A549 (cell line): Measurements from ENCODE around the gene FBXO21. TPM values are rescaled to one million over a fixed set of nuclear protein-coding genes. Genes with fewer than 3 reads are reported as not detected.

ENCODE experiments used
- ATAC-seq, 2 experiments: fragments of 200-7000 bp in 1 of 2; fragments of >200 bp in 1 of 2; cut with Nextera tagmentation in 1 of 2; cut with Tn5 transposase in 1 of 2; 3 replicates each; pipeline versions ENCODE4 v1.8.0 to v1.9.1; 2018 to 2020; ENCODE audit warnings: mild to moderate bottlenecking in 1 of 2, moderate library complexity in 1 of 2
- CTCF ChIA-PET: fragments of 300-600 bp; sonication (Branson Sonifier 250); formaldehyde crosslinking; extraction: SDS; loops from one replicate; lab custom pipeline; 2021; ENCODE audit warnings: antibody characterized with exemption, inconsistent platforms; lab: Yijun Ruan, JAX
- POLR2A ChIA-PET: fragments of 350-600 bp; formaldehyde crosslinking; extraction: SDS; loops from one replicate; lab custom pipeline; 2021; ENCODE audit warnings: antibody characterized with exemption, inconsistent platforms; lab: Yijun Ruan, JAX
- DNase-seq, 2 experiments: peaks; one replicate each; pipeline versions ENCODE4 v3.0.0 to v3.0.0-alpha.2; 2011 to 2016; ENCODE audit warnings: low read depth in 1 of 2, low spot score in 1 of 2
- FAIRE-seq: peaks from 2 replicates; lab custom pipeline; 2011; peaks lifted over from hg19 to GRCh38; lab: Jason Lieb, UNC
- H3K27ac ChIP-seq, 2 experiments: fragments of >200 bp; sonication (Bioruptor Twin); formaldehyde crosslinking; 3 replicates each; pipeline ENCODE4 v1.5.1; 2016 to 2017
- H3K4me1 ChIP-seq: fragments of >200 bp; sonication (Bioruptor Twin); formaldehyde crosslinking; 3 replicates; pipeline ENCODE4 v1.6.1; 2016
- H3K4me2 ChIP-seq: fragments of >200 bp; sonication (Bioruptor Twin); formaldehyde crosslinking; 3 replicates; pipeline ENCODE4 v1.6.1; 2016
- H3K4me3 ChIP-seq: fragments of >200 bp; sonication (Bioruptor Twin); formaldehyde crosslinking; 3 replicates; pipeline ENCODE4 v1.5.1; 2016
- H3K9me3 ChIP-seq: fragments of >200 bp; sonication (Bioruptor Twin); formaldehyde crosslinking; 3 replicates; pipeline ENCODE4 v1.6.1; 2016
- CEBPB ChIP-seq, 2 experiments: fragments of >200 bp in 1 of 2; sonication (Bioruptor Twin) in 1 of 2; formaldehyde crosslinking in 1 of 2; IDR thresholded peaks; 2 replicates each; pipeline ENCODE4 v1.6.1; 2012 to 2016
- CHD2 ChIP-seq: fragments of 150-350 bp; IDR thresholded peaks from 2 replicates; pipeline ENCODE4 v1.6.1; 2014; ENCODE audit warnings: low read length; ENCODE audit not compliant: partially characterized antibody
- FOSB ChIP-seq: fragments of 250-450 bp; sonication (Bioruptor Pico); IDR thresholded peaks from 2 replicates; pipeline ENCODE4 v1.5.0; 2020; ENCODE audit warnings: mild to moderate bottlenecking, moderate library complexity
- FOSL2 ChIP-seq, 2 experiments: fragments of 450-650 bp in 1 of 2; fragments of >200 bp in 1 of 2; sonication (Bioruptor Twin) in 1 of 2; formaldehyde crosslinking; IDR thresholded peaks; 2 replicates each; pipeline versions ENCODE4 v1.5.0 to v1.6.1; 2016 to 2020; ENCODE audit warnings: mild to moderate bottlenecking in 1 of 2, moderate library complexity in 1 of 2
- HES2 ChIP-seq: fragments of >200 bp; sonication (Bioruptor Twin); formaldehyde crosslinking; IDR thresholded peaks from 2 replicates; pipeline ENCODE4 v1.6.1; 2016
- HEYL ChIP-seq: fragments of 250-450 bp; sonication (Bioruptor Pico); IDR thresholded peaks from 2 replicates; pipeline ENCODE4 v1.8.0; 2021; ENCODE audit warnings: mild to moderate bottlenecking, moderate library complexity
- HOXB13 ChIP-seq: fragments of 250-450 bp; sonication (Bioruptor Pico); IDR thresholded peaks from 2 replicates; pipeline ENCODE4 v1.5.0; 2020; ENCODE audit warnings: low read depth, mild to moderate bottlenecking, moderate library complexity
- JUNB ChIP-seq: fragments of >200 bp; sonication (Bioruptor Twin); formaldehyde crosslinking; IDR thresholded peaks from 2 replicates; pipeline ENCODE4 v1.6.1; 2016
- KDM5A ChIP-seq: fragments of 200-600 bp; sonication (generic); IDR thresholded peaks from 2 replicates; pipeline ENCODE4 v1.6.1; 2016; ENCODE audit warnings: antibody characterized with exemption, mild to moderate bottlenecking
- MAFK ChIP-seq: fragments of 450-650 bp; IDR thresholded peaks from 2 replicates; pipeline ENCODE4 v1.6.1; 2014; ENCODE audit not compliant: partially characterized antibody
- MAX ChIP-seq: IDR thresholded peaks from 2 replicates; pipeline ENCODE4 v1.6.1; 2012
- MAZ ChIP-seq: fragments of 150-350 bp; IDR thresholded peaks from 2 replicates; pipeline ENCODE4 v1.6.1; 2014; ENCODE audit warnings: antibody characterized with exemption, low read depth, low read length, borderline replicate concordance
- NFE2L2 ChIP-seq: fragments of 150-350 bp; conservative IDR thresholded peaks from 2 replicates; pipeline ENCODE4 v1.6.1; 2014; ENCODE audit warnings: low read length
- NPAS2 ChIP-seq: fragments of 250-450 bp; sonication (Bioruptor Pico); IDR thresholded peaks from 2 replicates; pipeline ENCODE4 v1.8.0; 2022; ENCODE audit warnings: mild to moderate bottlenecking, moderate library complexity, borderline replicate concordance
- REST ChIP-seq: fragments of 200-600 bp; sonication (generic); IDR thresholded peaks from 2 replicates; pipeline ENCODE4 v1.6.1; 2016; ENCODE audit warnings: antibody characterized with exemption, mild to moderate bottlenecking, moderate library complexity
- ZC3H11A ChIP-seq: fragments of 450-650 bp; IDR thresholded peaks from 2 replicates; pipeline ENCODE4 v1.6.1; 2014; ENCODE audit warnings: antibody characterized with exemption, mild to moderate bottlenecking
- ZFP36 ChIP-seq: fragments of 450-650 bp; IDR thresholded peaks from 2 replicates; pipeline ENCODE4 v1.6.1; 2014; ENCODE audit warnings: borderline replicate concordance; ENCODE audit not compliant: partially characterized antibody
- WGBS: methylation state at CpG from one replicate; pipeline ENCODE4 v1.1.6; 2017; ENCODE audit errors: missing lambda C conversion rate; 5-methylcytosine and 5-hydroxymethylcytosine counted together
- polyA plus RNA-seq, 4 experiments: library from polyadenylated mRNA; depleted of rRNA in 3 of 4; stranded (reverse); fragments of >200 nt; fragmentation: RNase III in 1 of 4; extraction: RNeasy Plus Mini Kit Qiagen cat#74134 plus additional on column Dnase treatment in 1 of 4; gene quantifications; 2 replicates in 3 of 4; 3 replicates in 1 of 4; pipeline ENCODE4 v1.2.3, GENCODE V29; 2011 to 2017

FBXO21 gene
- polyA plus RNA-seq, 2 of the 4 experiments (the other 2 are of a cell fraction), result 33.2 to 62.4 TPM

- FAIRE-seq (no peak), ATAC-seq (peak in 1 of 2 experiments; percentile 17; a peak in 2 of 6 replicates)
- TF ChIP-seq ZFP36 (no peak), ZC3H11A (no peak), NPAS2 (CRISPR knock-in tag) (no peak), FOSB (CRISPR knock-in tag) (no peak)
- TF ChIP-seq, all 56 proteins: peak for 0
Observed at GRCh38 chr12:117192057-117192456, 1.8 kb upstream of the FBXO21 start.

GRCh38 chr12:117189725-117190209 lies 503 bp downstream of the FBXO21 start:
- ChIA-PET POLR2A (no interaction called here), CTCF (interaction anchor here (0.9 to 1.4 kb wide), 3 partner anchors 12 to 89 kb away, joined by 3 read pairs; no protein-coding TSS in a partner anchor)
- H3K27ac ChIP-seq, result peak overlapping the region; percentile 83 to 95
- TF ChIP-seq ZC3H11A (no peak), MAZ (no peak), NFE2L2 (no peak), MAFK (no peak), ZFP36 (no peak), NPAS2 (CRISPR knock-in tag) (no peak), KDM5A (no peak), CHD2 (no peak)
- FAIRE-seq (no peak), DNase-seq (peak; percentile 41 to 69), ATAC-seq (peak; percentile 32 to 60)
- H3K4me1 ChIP-seq, result peaks cover 13% of the 10 kb centered on the region; the same call in 1 of the 3 replicates
- H3K4me3 ChIP-seq, result peak overlapping the region; percentile 84
- no peaks in the 10 kb centered on the region for H3K9me3 ChIP-seq
- WGBS, result under 1% methylated on average over 20 of the region's 52 CpGs
- peak overlapping the region; percentile 85 for H3K4me2 ChIP-seq

More at GRCh38 chr12:117192057-117192456, 1.8 kb upstream of the FBXO21 start:
- peaks cover 13% of the 10 kb centered on the region; the same call in 1 of the 3 replicates for H3K4me1 ChIP-seq
- 68% methylated on average over 2 of the region's 2 CpGs for WGBS
- no peaks in the 10 kb centered on the region for H3K9me3 ChIP-seq
- POLR2A ChIA-PET, result no interaction called here
- CTCF ChIA-PET, result interaction anchor here (1.2 to 1.6 kb wide), 2 partner anchors 20 to 25 kb away, joined by 3 read pairs; no protein-coding TSS in a partner anchor
- H3K4me3 ChIP-seq, result no peak overlapping the region
- no peak overlapping the region for H3K4me2 ChIP-seq
- DNase-seq, result peak in 1 of 2 experiments; percentile 43
- no peak overlapping the region for H3K27ac ChIP-seq

- no peak for FAIRE-seq
- DNase-seq, result peak in 1 of 2 experiments; percentile 19
- POLR2A ChIA-PET, result interaction anchor here (0.8 kb wide), 1 partner anchor 14 kb away, joined by 4 read pairs; no protein-coding TSS in a partner anchor
- Histone ChIP-seq H3K4me3 (peak overlapping the region; percentile 84), H3K27ac (peak overlapping the region; percentile 83 to 95), H3K9me3 (no peaks in the 10 kb centered on the region), H3K4me2 (peak overlapping the region; percentile 85), H3K4me1 (peaks cover 13% of the 10 kb centered on the region; the same call in 1 of the 3 replicates)
- CTCF ChIA-PET, result interaction anchor here (0.7 to 1.4 kb wide), 9 partner anchors 12 to 667 kb away, joined by 3 to 4 read pairs (median 3); no protein-coding TSS in a partner anchor
- TF ChIP-seq HES2 (no peak), HEYL (CRISPR knock-in tag) (no peak), REST (no peak), JUNB (no peak), HOXB13 (CRISPR knock-in tag) (no peak), CEBPB (IDR thresholded peaks at IDR 0.05) (no peak), MAX (no peak), FOSL2 (IDR thresholded peaks at IDR 0.05) (no peak), FOSL2 (CRISPR knock-in tag; IDR thresholded peaks at IDR 0.05) (no peak)
- 54% methylated on average over 25 of the region's 25 CpGs for WGBS
- peak in 1 of 2 experiments; percentile 14; a peak in 1 of 6 replicates for ATAC-seq
Observed at GRCh38 chr12:117188961-117189724, 1.1 kb downstream of the FBXO21 start.
